ENCODE results near the gene SULT1C3. TPM values are rescaled to one million over a fixed set of nuclear protein-coding genes. Genes with fewer than 3 reads are reported as not detected.

SULT1C3 gene
- total and polyA plus RNA-seq, 4 donors: not detected

DNA sequence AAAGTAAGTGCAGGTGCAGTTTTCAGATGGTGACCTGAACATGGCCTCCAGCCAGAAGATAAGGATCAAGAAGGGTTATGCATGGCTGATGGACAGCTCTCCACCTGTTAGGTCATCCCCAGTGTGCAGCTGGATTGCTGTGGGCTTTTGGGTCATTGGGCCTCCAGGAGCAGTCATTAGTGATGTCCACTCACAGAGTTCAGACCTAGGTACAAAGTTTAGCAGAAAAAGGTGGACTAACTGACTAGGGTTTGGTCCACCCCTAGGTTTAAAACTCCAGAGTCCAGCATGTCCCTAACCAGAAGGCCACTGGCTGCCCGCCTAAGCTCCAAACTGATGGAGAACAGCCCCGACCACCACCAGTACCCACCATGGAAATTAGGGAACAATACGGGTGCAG is 30.6 kb downstream of the SULT1C3 start (continued):
- TF ChIP-seq, protein P1, sequence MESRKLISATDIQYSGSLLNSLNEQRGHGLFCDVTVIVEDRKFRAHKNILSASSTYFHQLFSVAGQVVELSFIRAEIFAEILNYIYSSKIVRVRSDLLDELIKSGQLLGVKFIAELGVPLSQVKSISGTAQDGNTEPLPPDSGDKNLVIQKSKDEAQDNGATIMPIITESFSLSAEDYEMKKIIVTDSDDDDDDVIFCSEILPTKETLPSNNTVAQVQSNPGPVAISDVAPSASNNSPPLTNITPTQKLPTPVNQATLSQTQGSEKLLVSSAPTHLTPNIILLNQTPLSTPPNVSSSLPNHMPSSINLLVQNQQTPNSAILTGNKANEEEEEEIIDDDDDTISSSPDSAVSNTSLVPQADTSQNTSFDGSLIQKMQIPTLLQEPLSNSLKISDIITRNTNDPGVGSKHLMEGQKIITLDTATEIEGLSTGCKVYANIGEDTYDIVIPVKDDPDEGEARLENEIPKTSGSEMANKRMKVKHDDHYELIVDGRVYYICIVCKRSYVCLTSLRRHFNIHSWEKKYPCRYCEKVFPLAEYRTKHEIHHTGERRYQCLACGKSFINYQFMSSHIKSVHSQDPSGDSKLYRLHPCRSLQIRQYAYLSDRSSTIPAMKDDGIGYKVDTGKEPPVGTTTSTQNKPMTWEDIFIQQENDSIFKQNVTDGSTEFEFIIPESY (IDR thresholded peaks at IDR 0.05): no peak
- no peak for TF ChIP-seq SP1 (IDR thresholded peaks at IDR 0.05)
- no peak for TF ChIP-seq EGR1 (IDR thresholded peaks at IDR 0.05; ENCODE audit: low read depth in 2 of 2)
- no peak for TF ChIP-seq JUND (IDR thresholded peaks at IDR 0.05)
- TF ChIP-seq, protein P2, sequence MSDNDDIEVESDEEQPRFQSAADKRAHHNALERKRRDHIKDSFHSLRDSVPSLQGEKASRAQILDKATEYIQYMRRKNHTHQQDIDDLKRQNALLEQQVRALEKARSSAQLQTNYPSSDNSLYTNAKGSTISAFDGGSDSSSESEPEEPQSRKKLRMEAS (IDR thresholded peaks at IDR 0.05): no peak
- no peak for TF ChIP-seq TAF1 (conservative IDR thresholded peaks at IDR 0.05)

DNA sequence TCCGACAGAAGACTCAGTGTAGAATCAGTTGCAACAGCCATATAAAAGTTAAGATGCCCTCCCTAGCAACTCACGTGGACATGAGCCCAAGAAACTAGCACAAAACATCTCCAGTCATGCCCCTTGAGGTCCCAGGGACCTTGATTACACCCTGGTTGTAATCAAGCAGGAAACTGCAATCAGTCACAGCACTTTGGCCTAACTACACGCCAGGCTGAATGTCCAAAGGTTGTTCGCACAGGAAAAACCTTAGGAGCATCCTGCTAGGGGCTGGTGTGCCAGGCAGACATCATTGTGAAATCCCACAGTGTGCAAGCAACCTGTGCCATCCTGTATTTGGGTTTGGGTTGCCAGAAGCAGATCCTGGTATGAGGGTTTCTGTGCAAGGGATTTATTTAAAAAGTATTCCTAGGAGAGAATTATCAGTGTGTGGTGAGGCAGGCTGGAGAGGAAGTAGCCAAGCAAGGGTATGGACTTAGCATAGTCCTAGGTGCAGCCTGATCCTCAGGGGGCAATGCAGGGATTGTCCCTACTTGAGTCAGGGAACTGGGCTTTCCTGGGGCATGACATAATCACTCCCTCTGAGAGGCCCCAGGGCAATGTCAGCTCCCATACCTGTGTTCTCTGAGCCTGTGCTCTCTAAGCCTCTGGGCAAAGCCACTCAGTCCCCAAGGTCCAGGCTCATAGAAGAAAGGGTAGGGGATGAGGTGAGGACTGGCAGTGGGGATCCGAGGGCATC is 31.2 kb downstream of the SULT1C3 start:
- H3K27ac ChIP-seq (ENCODE audit: low read depth in 1 of 2, low read length in 2 of 2): peak overlapping the region in 1 of 2 donors; percentile 25

DNA sequence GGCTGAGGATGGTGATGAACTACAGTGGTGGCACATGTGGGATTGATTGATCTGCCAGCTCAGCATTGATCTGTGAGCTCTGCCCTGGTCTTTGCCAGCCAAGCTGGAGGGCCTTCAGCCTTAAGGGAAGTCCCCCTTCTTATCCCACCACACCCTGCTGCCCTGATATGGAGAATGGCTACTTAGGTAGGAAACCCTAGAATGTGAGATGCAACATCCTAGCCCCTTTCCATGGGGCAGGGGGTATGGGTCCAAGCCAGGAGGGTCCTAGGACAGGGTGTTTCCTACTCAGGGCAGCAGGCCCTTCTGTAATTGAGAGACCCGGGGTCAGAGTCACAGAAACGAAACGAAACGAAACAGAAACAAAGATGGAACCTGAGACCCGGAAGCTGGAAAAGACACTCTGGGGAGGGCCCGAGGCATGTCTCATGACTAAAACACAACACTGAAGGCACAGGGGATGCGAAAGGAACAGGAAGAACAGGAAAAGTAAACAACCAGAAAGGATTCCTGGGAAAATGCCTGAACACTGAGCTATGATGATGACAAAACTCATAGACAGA is 32.0 kb downstream of the SULT1C3 start:
- peaks cover 0 to 8% (median 4%) of the 10 kb centered on the region in 4 donors for H3K4me1 ChIP-seq (ENCODE audit: control insufficient read depth in 4 of 4, insufficient read depth in 4 of 4, low read length in 3 of 4)
- TF ChIP-seq FOXA1 (IDR thresholded peaks at IDR 0.05) (no peak), FOXA2 (IDR thresholded peaks at IDR 0.05) (no peak)
- TF ChIP-seq, protein P1 (IDR thresholded peaks at IDR 0.05): no peak
- TF ChIP-seq, protein P3, sequence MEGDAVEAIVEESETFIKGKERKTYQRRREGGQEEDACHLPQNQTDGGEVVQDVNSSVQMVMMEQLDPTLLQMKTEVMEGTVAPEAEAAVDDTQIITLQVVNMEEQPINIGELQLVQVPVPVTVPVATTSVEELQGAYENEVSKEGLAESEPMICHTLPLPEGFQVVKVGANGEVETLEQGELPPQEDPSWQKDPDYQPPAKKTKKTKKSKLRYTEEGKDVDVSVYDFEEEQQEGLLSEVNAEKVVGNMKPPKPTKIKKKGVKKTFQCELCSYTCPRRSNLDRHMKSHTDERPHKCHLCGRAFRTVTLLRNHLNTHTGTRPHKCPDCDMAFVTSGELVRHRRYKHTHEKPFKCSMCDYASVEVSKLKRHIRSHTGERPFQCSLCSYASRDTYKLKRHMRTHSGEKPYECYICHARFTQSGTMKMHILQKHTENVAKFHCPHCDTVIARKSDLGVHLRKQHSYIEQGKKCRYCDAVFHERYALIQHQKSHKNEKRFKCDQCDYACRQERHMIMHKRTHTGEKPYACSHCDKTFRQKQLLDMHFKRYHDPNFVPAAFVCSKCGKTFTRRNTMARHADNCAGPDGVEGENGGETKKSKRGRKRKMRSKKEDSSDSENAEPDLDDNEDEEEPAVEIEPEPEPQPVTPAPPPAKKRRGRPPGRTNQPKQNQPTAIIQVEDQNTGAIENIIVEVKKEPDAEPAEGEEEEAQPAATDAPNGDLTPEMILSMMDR (IDR thresholded peaks at IDR 0.05; ENCODE audit: low read depth, low read length, missing input control): no peak
- TF ChIP-seq, protein P2 (IDR thresholded peaks at IDR 0.05): no peak
- H3K9ac ChIP-seq (ENCODE audit: low read depth in 1 of 2, low read length in 2 of 2): no peak overlapping the region
- H3K27me3 ChIP-seq (ENCODE audit: control insufficient read depth in 4 of 4, insufficient read depth in 4 of 4, low read length in 3 of 4): no peaks in the 10 kb centered on the region
- DNase-seq (ENCODE audit: low spot score): no peak
- no peak overlapping the region for H3K4me3 ChIP-seq (ENCODE audit: low read depth in 1 of 3, low read length in 3 of 3)
- H3K27ac ChIP-seq (ENCODE audit: low read depth in 1 of 2, low read length in 2 of 2): no peak overlapping the region
- no peaks in the 10 kb centered on the region for H3K36me3 ChIP-seq (ENCODE audit: control insufficient read depth in 4 of 4, insufficient read depth in 3 of 4, low read depth in 1 of 4, low read length in 3 of 4)
- H3K9me3 ChIP-seq (ENCODE audit: control insufficient read depth in 4 of 4, low read length in 3 of 4): no peaks in the 10 kb centered on the region
- 78% methylated on average over 7 of the region's 7 CpGs for WGBS

More for the DNA sequence above, 31.2 kb downstream of the SULT1C3 start:
- no peak overlapping the region for H3K9ac ChIP-seq (ENCODE audit: low read depth in 1 of 2, low read length in 2 of 2)
- no peak overlapping the region for H3K4me3 ChIP-seq (ENCODE audit: low read depth in 1 of 3, low read length in 3 of 3)
- no peak for DNase-seq (ENCODE audit: low spot score)
- no peak for TF ChIP-seq RAD21 (IDR thresholded peaks at IDR 0.05)
- TF ChIP-seq NR2F2 (IDR thresholded peaks at IDR 0.05): no peak
- TF ChIP-seq, protein P4, sequence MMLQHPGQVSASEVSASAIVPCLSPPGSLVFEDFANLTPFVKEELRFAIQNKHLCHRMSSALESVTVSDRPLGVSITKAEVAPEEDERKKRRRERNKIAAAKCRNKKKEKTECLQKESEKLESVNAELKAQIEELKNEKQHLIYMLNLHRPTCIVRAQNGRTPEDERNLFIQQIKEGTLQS (IDR thresholded peaks at IDR 0.05): no peak
- peak; percentile 23 for TF ChIP-seq SP1 (IDR thresholded peaks at IDR 0.05)
- TF ChIP-seq YY1 (IDR thresholded peaks at IDR 0.05): no peak
- TF ChIP-seq JUND (IDR thresholded peaks at IDR 0.05): no peak
- TF ChIP-seq, protein P2 (IDR thresholded peaks at IDR 0.05): no peak
- peak in 1 of 2 donors; percentile 55 for TF ChIP-seq RXRA (IDR thresholded peaks at IDR 0.05)
- no peak for TF ChIP-seq FOXA2 (IDR thresholded peaks at IDR 0.05)
- TF ChIP-seq EGR1 (IDR thresholded peaks at IDR 0.05; ENCODE audit: low read depth in 2 of 2): no peak
- TF ChIP-seq HNF4A (conservative IDR thresholded peaks at IDR 0.05): peak; percentile 55 to 79
- peaks cover 0 to 8% (median 4%) of the 10 kb centered on the region in 4 donors for H3K4me1 ChIP-seq (ENCODE audit: control insufficient read depth in 4 of 4, insufficient read depth in 4 of 4, low read length in 3 of 4)
- H3K36me3 ChIP-seq (ENCODE audit: control insufficient read depth in 4 of 4, insufficient read depth in 3 of 4, low read depth in 1 of 4, low read length in 3 of 4): no peaks in the 10 kb centered on the region
- WGBS: 59% methylated on average over 5 of the region's 5 CpGs
- H3K9me3 ChIP-seq (ENCODE audit: control insufficient read depth in 4 of 4, low read length in 3 of 4): no peaks in the 10 kb centered on the region
- H3K27me3 ChIP-seq (ENCODE audit: control insufficient read depth in 4 of 4, insufficient read depth in 4 of 4, low read length in 3 of 4): no peaks in the 10 kb centered on the region

All from liver (tissue), 9 donors.